Measurements from ENCODE around the gene ZNF345.
A peak's percentile ranks its signal among the peaks of the same experiment; 100 is the strongest.

Gene ZNF345
- 3.7 to 12.3 reads per million in 2 donors for total RNA-seq

- peak; percentile 55 to 95 (median 79) for DNase-seq
These were observed at the start of gene ZNF345 for GRCh38 chr19:36850559-36851442. Gene ZNF345 (plus strand): TSS chr19:36850876. CDS start chr19:36876831, 25,955 bp downstream.

- no peak for DNase-seq
These were observed 45.3 kb upstream of the ZNF345 start for GRCh38 chr19:36805364-36805763.

- DNase-seq, result no peak
These were observed 43.6 kb upstream of the ZNF345 start for GRCh38 chr19:36807029-36807428.

GRCh38 chr19:36819130-36819630, 31.5 kb upstream of the ZNF345 start:
- no peak for DNase-seq

GRCh38 chr19:36821758-36822157, 28.9 kb upstream of the ZNF345 start:
- DNase-seq, result no peak

GRCh38 chr19:36833430-36833829, 17.2 kb upstream of the ZNF345 start:
- DNase-seq, result no peak

GRCh38 chr19:36837176-36837905, 13.3 kb upstream of the ZNF345 start:
- DNase-seq, result peak in 1 of 5 experiments; percentile 23

GRCh38 chr19:36837906-36838783, 12.5 kb upstream of the ZNF345 start, which contains the start of gene ZNF790:
Gene ZNF790 (minus strand): TSS chr19:36838387. CDS start chr19:36825619, 12,768 bp downstream.
- peak; percentile 54 to 95 (median 77) for DNase-seq

- no peak for DNase-seq
These were observed 11.8 kb upstream of the ZNF345 start for GRCh38 chr19:36838784-36839324.

- DNase-seq, result no peak
These were observed 2.7 kb upstream of the ZNF345 start for GRCh38 chr19:36847968-36848367.

GRCh38 chr19:36849701-36850558, 746 bp upstream of the ZNF345 start:
- peak; percentile 64 to 92 (median 86) for DNase-seq

- no peak for DNase-seq
These were observed 1.2 kb downstream of the ZNF345 start for GRCh38 chr19:36851898-36852297.

GRCh38 chr19:36876993-36877938, 26.6 kb downstream of the ZNF345 start:
- no peak for DNase-seq

- no peak for DNase-seq
These were observed 41.2 kb downstream of the ZNF345 start for GRCh38 chr19:36891768-36892357.

GRCh38 chr19:36894849-36895383, 44.2 kb downstream of the ZNF345 start:
- no peak for DNase-seq

- DNase-seq, result no peak
These were observed 47.7 kb downstream of the ZNF345 start for GRCh38 chr19:36898422-36898821.

GRCh38 chr19:36915992-36916830, 65.5 kb downstream of the ZNF345 start, which contains the start of the genes ZNF568 and ZNF829:
Gene ZNF568 (plus strand): TSS chr19:36916332. CDS start chr19:36922771, 6,439 bp downstream.
Gene ZNF829 (minus strand): TSS chr19:36916291. CDS start chr19:36915167, 1,124 bp downstream.
- peak; percentile 82 to 98 (median 89) for DNase-seq

- DNase-seq, result peak in 1 of 5 experiments; percentile 6
These were observed 66.3 kb downstream of the ZNF345 start for GRCh38 chr19:36916991-36917390.
